HEK293 (cell line): ENCODE measurements around the gene MTTP.

Source experiments
- CTCF ChIA-PET: fragments of 350-600 bp; formaldehyde crosslinking; extraction: SDS; loops from one replicate; lab custom pipeline; 2021; ENCODE audit warnings: antibody characterized with exemption; lab: Yijun Ruan, JAX
- POLR2A ChIA-PET: fragments of 300-600 bp; formaldehyde crosslinking; extraction: SDS; loops from one replicate; lab custom pipeline; 2020; ENCODE audit warnings: antibody characterized with exemption, inconsistent platforms; lab: Yijun Ruan, JAX
- H3K27ac ChIP-seq: fragments of 200-500 bp; sonication (Bioruptor generic); 2 replicates; pipeline ENCODE4 v1.5.1; 2014; ENCODE audit warnings: low read depth, low read length, control low read depth, inconsistent platforms; ENCODE audit errors: extremely low read depth
- H3K36me3 ChIP-seq, 2 experiments: fragments of 200-500 bp in 1 of 2; sonication (Bioruptor generic) in 1 of 2; 1 replicate in 1 of 2; 2 replicates in 1 of 2; pipeline ENCODE4 v1.5.1; 2014 to 2017; ENCODE audit warnings: inconsistent platforms in 2 of 2, low read length in 2 of 2; ENCODE audit not compliant: control insufficient read depth in 2 of 2, insufficient read depth in 1 of 2
- H3K4me1 ChIP-seq: fragments of 200-500 bp; sonication (Bioruptor generic); 2 replicates; pipeline ENCODE4 v1.5.1; 2014; ENCODE audit warnings: mild to moderate bottlenecking, low read length, inconsistent platforms; ENCODE audit not compliant: control insufficient read depth, insufficient read depth
- H3K4me3 ChIP-seq: 2 replicates; pipeline ENCODE4 v1.5.1; 2011; ENCODE audit warnings: low read depth, mild to moderate bottlenecking, control low read depth, low read length, moderate library complexity
- H3K9me3 ChIP-seq: fragments of 200-500 bp; sonication (Bioruptor generic); 2 replicates; pipeline ENCODE4 v1.5.1; 2014; ENCODE audit warnings: low read depth, low read length, inconsistent platforms; ENCODE audit not compliant: control insufficient read depth, insufficient read depth
- BCL11B ChIP-seq: fragments of 450-650 bp; formaldehyde crosslinking; IDR thresholded peaks from 2 replicates; pipeline ENCODE4 v1.5.1; 2016; ENCODE audit warnings: low read depth, missing biosample characterization, missing genetic modification characterization
- REPIN1 ChIP-seq: fragments of 450-650 bp; formaldehyde crosslinking; IDR thresholded peaks from 2 replicates; pipeline ENCODE4 v1.5.1; 2017; ENCODE audit warnings: missing biosample characterization, missing genetic modification characterization, low read depth
- ZBTB1 ChIP-seq: fragments of 450-650 bp; formaldehyde crosslinking; IDR thresholded peaks from 2 replicates; pipeline ENCODE4 v1.5.1; 2016; ENCODE audit warnings: missing biosample characterization, missing genetic modification characterization
- ZNF10 ChIP-seq: fragments of 450-650 bp; formaldehyde crosslinking; IDR thresholded peaks from 2 replicates; pipeline ENCODE4 v1.5.1; 2017; ENCODE audit warnings: missing biosample characterization, missing genetic modification characterization
- ZNF155 ChIP-seq: fragments of 450-650 bp; formaldehyde crosslinking; IDR thresholded peaks from 2 replicates; pipeline ENCODE4 v1.5.1; 2016; ENCODE audit warnings: missing biosample characterization, missing genetic modification characterization
- ZNF157 ChIP-seq: fragments of 450-650 bp; formaldehyde crosslinking; IDR thresholded peaks from 2 replicates; pipeline ENCODE4 v1.5.1; 2016; ENCODE audit warnings: missing biosample characterization, missing genetic modification characterization
- ZNF169 ChIP-seq: fragments of 450-650 bp; formaldehyde crosslinking; IDR thresholded peaks from 2 replicates; pipeline ENCODE4 v1.5.1; 2016; ENCODE audit warnings: missing biosample characterization, missing genetic modification characterization
- ZNF175 ChIP-seq: fragments of 450-650 bp; formaldehyde crosslinking; IDR thresholded peaks from 2 replicates; pipeline ENCODE4 v1.5.1; 2016; ENCODE audit warnings: missing biosample characterization, missing genetic modification characterization
- ZNF211 ChIP-seq: fragments of 450-650 bp; formaldehyde crosslinking; IDR thresholded peaks from 2 replicates; pipeline ENCODE4 v1.5.1; 2016; ENCODE audit warnings: low read depth, missing biosample characterization, missing genetic modification characterization
- ZNF292 ChIP-seq: fragments of 450-650 bp; formaldehyde crosslinking; IDR thresholded peaks from 2 replicates; pipeline ENCODE4 v1.5.1; 2016; ENCODE audit warnings: low read depth, missing biosample characterization, missing genetic modification characterization, borderline replicate concordance
- ZNF324 ChIP-seq: fragments of 450-650 bp; formaldehyde crosslinking; IDR thresholded peaks from 2 replicates; pipeline ENCODE4 v1.5.1; 2016; ENCODE audit warnings: missing biosample characterization, missing genetic modification characterization
- ZNF335 ChIP-seq: fragments of 450-650 bp; formaldehyde crosslinking; conservative IDR thresholded peaks from 2 replicates; pipeline ENCODE4 v1.5.1; 2016; ENCODE audit warnings: missing biosample characterization, missing genetic modification characterization
- ZNF37A ChIP-seq: fragments of 450-650 bp; IDR thresholded peaks from 2 replicates; pipeline ENCODE4 v1.5.1; 2018; ENCODE audit warnings: missing biosample characterization, missing genetic modification characterization
- ZNF416 ChIP-seq: fragments of 450-650 bp; formaldehyde crosslinking; IDR thresholded peaks from 2 replicates; pipeline ENCODE4 v1.5.1; 2016; ENCODE audit warnings: missing biosample characterization, missing genetic modification characterization
- ZNF544 ChIP-seq: fragments of 450-650 bp; formaldehyde crosslinking; IDR thresholded peaks from 2 replicates; pipeline ENCODE4 v1.5.0; 2017; ENCODE audit warnings: missing biosample characterization, missing genetic modification characterization
- ZNF549 ChIP-seq: fragments of 450-650 bp; IDR thresholded peaks from 2 replicates; pipeline ENCODE4 v1.5.1; 2018; ENCODE audit warnings: missing biosample characterization, missing genetic modification characterization, mild to moderate bottlenecking, inconsistent platforms, moderate library complexity
- ZNF610 ChIP-seq: fragments of 450-650 bp; formaldehyde crosslinking; IDR thresholded peaks from 2 replicates; pipeline ENCODE4 v1.5.1; 2016; ENCODE audit warnings: missing biosample characterization, missing genetic modification characterization, borderline replicate concordance
- ZNF624 ChIP-seq: fragments of 450-650 bp; formaldehyde crosslinking; IDR thresholded peaks from 2 replicates; pipeline ENCODE4 v1.5.1; 2017; ENCODE audit warnings: missing biosample characterization, missing genetic modification characterization
- ZNF776 ChIP-seq: fragments of 450-650 bp; formaldehyde crosslinking; IDR thresholded peaks from 2 replicates; pipeline ENCODE4 v1.5.0; 2017; ENCODE audit warnings: missing biosample characterization, missing genetic modification characterization, borderline replicate concordance
- ZNF830 ChIP-seq: fragments of 450-650 bp; IDR thresholded peaks from 2 replicates; pipeline ENCODE4 v1.5.0; 2018; ENCODE audit warnings: missing biosample characterization, missing genetic modification characterization, low read depth, mild to moderate bottlenecking, moderate library complexity
- ZSCAN23 ChIP-seq: fragments of 450-650 bp; formaldehyde crosslinking; IDR thresholded peaks from 2 replicates; pipeline ENCODE4 v1.5.1; 2016; ENCODE audit warnings: missing biosample characterization, missing genetic modification characterization
- TF ChIP-seq, protein P1 (sequence below): fragments of 450-650 bp; formaldehyde crosslinking; IDR thresholded peaks from 2 replicates; pipeline ENCODE4 v1.5.1; 2016; ENCODE audit warnings: missing biosample characterization, missing genetic modification characterization, low read depth
- TF ChIP-seq, protein P2 (sequence below): fragments of 450-650 bp; formaldehyde crosslinking; IDR thresholded peaks from 2 replicates; pipeline ENCODE4 v1.5.1; 2016; ENCODE audit warnings: missing biosample characterization, missing genetic modification characterization

MTTP gene

DNA sequence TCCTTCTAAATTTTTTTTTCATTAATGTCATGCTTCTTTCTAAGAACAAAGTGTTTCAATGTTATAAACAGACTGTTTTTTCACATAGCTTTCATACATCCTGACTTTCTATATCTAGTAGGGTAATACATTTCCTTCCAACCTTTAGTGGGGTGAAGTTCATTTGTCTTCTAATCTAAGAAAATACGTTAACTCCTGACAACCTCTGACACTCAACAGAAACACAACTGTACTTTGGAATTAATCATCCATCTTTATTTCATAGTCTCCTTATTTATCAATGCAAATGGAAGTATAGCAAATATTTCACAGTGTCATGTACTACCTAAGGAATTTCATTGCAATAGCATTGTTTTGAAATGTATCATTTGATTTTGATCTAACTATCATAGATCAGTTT is 2.7 kb upstream of the MTTP start:
- TF ChIP-seq ZNF155 (no peak), ZNF211 (tag by site-specific recombination) (no peak), ZNF324 (no peak), ZSCAN23 (tag by site-specific recombination) (no peak), REPIN1 (tag by site-specific recombination) (no peak), ZBTB1 (tag by site-specific recombination) (no peak), ZNF37A (tag by site-specific recombination) (no peak), ZNF624 (tag by site-specific recombination) (no peak), ZNF610 (tag by site-specific recombination) (no peak), ZNF175 (tag by site-specific recombination) (no peak)
- TF ChIP-seq, protein P1, sequence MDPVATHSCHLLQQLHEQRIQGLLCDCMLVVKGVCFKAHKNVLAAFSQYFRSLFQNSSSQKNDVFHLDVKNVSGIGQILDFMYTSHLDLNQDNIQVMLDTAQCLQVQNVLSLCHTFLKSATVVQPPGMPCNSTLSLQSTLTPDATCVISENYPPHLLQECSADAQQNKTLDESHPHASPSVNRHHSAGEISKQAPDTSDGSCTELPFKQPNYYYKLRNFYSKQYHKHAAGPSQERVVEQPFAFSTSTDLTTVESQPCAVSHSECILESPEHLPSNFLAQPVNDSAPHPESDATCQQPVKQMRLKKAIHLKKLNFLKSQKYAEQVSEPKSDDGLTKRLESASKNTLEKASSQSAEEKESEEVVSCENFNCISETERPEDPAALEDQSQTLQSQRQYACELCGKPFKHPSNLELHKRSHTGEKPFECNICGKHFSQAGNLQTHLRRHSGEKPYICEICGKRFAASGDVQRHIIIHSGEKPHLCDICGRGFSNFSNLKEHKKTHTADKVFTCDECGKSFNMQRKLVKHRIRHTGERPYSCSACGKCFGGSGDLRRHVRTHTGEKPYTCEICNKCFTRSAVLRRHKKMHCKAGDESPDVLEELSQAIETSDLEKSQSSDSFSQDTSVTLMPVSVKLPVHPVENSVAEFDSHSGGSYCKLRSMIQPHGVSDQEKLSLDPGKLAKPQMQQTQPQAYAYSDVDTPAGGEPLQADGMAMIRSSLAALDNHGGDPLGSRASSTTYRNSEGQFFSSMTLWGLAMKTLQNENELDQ (tag by site-specific recombination) = no peak
- CTCF ChIA-PET = interaction anchor here (0.6 kb wide), 1 partner anchor 119 kb away, joined by 3 read pairs; no protein-coding TSS in a partner anchor
- Histone ChIP-seq H3K4me3 (no peak overlapping the region), H3K27ac (no peak overlapping the region), H3K4me1 (no peaks in the 10 kb centered on the region), H3K9me3 (no peaks in the 10 kb centered on the region), H3K36me3 (no peaks in the 10 kb centered on the region)
- POLR2A ChIA-PET = no interaction called here

DNA sequence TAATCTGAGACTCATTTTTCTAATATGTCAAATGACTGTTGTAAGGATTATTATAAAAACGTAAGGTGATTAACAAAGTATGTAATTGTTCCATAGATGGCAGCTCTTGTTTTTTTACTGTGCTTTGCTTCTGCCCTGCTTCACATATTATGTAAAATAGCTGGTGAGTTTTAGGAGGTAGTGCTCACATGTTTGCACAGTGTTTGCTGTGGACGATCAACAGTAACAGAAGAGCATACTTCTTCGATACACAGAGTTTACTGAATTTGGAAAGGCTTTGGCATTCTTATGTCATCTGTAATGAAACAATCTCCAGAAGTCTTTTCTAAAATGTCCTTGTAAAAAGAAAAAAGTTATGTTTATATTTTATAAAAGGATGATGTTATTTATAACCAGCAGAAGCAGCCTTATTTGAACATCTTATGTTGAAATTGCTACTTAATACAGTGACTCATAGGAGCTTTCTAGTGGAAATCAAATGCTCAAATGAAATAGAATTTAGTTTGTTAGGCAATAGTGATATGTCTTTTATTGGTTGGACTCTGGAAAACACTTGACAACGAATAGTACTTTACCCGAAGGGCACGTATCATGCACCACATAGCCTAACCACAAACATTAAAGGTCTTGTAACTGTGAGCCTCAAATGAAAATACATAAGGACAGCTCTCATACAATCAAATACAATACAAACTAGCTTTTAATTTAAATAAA is 1.9 kb upstream of the MTTP start:
- ChIA-PET POLR2A (no interaction called here), CTCF (no interaction called here)
- TF ChIP-seq ZNF169 (tag by site-specific recombination) (no peak), ZNF416 (tag by site-specific recombination) (no peak), ZNF10 (tag by site-specific recombination) (no peak), ZNF830 (tag by site-specific recombination) (no peak), ZNF335 (tag by site-specific recombination) (no peak), ZNF549 (no peak), ZNF292 (tag by site-specific recombination) (no peak), ZNF157 (tag by site-specific recombination) (no peak), ZNF544 (no peak), BCL11B (no peak), ZNF776 (no peak)
- TF ChIP-seq, protein P2, sequence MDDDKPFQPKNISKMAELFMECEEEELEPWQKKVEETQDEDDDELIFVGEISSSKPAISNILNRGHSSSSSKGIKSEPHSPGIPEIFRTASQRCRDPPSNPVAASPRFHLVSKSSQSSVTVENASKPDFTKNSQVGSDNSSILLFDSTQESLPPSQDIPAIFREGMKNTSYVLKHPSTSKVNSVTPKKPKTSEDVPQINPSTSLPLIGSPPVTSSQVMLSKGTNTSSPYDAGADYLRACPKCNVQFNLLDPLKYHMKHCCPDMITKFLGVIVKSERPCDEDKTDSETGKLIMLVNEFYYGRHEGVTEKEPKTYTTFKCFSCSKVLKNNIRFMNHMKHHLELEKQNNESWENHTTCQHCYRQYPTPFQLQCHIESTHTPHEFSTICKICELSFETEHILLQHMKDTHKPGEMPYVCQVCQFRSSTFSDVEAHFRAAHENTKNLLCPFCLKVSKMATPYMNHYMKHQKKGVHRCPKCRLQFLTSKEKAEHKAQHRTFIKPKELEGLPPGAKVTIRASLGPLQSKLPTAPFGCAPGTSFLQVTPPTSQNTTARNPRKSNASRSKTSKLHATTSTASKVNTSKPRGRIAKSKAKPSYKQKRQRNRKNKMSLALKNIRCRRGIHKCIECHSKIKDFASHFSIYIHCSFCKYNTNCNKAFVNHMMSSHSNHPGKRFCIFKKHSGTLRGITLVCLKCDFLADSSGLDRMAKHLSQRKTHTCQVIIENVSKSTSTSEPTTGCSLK (tag by site-specific recombination) = no peak
- no peaks in the 10 kb centered on the region for H3K9me3 ChIP-seq
- no peaks in the 10 kb centered on the region for H3K4me1 ChIP-seq
- no peak overlapping the region for H3K4me3 ChIP-seq
- H3K36me3 ChIP-seq = no peaks in the 10 kb centered on the region
- no peak overlapping the region for H3K27ac ChIP-seq
